Liver (tissue), 9 donors: ENCODE measurements around the gene TSPO. TPM values are rescaled to one million over a fixed set of nuclear protein-coding genes. Genes with fewer than 3 reads are reported as not detected.
"Not testable (repeated sequence)": the region's sequence is repeated elsewhere in the genome, so short reads cannot be mapped to it uniquely, and the experiment has no call there.

ENCODE experiments used
- DNase-seq: peaks from one replicate; pipeline ENCODE4 v3.0.0-alpha.2; 2017; ENCODE audit warnings: low spot score
- H3K27ac ChIP-seq, 2 donors: one replicate each; pipeline ENCODE4 v1.7.0; 2013; ENCODE audit warnings: inconsistent platforms in 2 of 2, low read length in 2 of 2, control low read depth in 1 of 2, low read depth in 1 of 2, mild to moderate bottlenecking in 1 of 2
- H3K27me3 ChIP-seq, 4 donors: one replicate each; pipeline versions ENCODE4 v1.6.1 to v1.7.0; 2013; ENCODE audit warnings: low read length in 3 of 4, inconsistent platforms in 1 of 4, mild to moderate bottlenecking in 1 of 4, moderate library complexity in 1 of 4; ENCODE audit not compliant: control insufficient read depth in 4 of 4, insufficient read depth in 4 of 4
- H3K36me3 ChIP-seq, 4 donors: one replicate each; pipeline versions ENCODE4 v1.6.1 to v1.7.0; 2013; ENCODE audit warnings: low read length in 3 of 4, mild to moderate bottlenecking in 3 of 4, low read depth in 1 of 4, moderate library complexity in 1 of 4; ENCODE audit not compliant: control insufficient read depth in 4 of 4, insufficient read depth in 3 of 4
- H3K4me1 ChIP-seq, 4 donors: one replicate each; pipeline versions ENCODE4 v1.6.1 to v1.7.0; 2013; ENCODE audit warnings: low read length in 3 of 4, mild to moderate bottlenecking in 3 of 4, moderate library complexity in 1 of 4; ENCODE audit not compliant: control insufficient read depth in 4 of 4, insufficient read depth in 4 of 4
- H3K4me3 ChIP-seq, 3 donors: one replicate each; pipeline versions ENCODE4 v1.6.1 to v1.7.0; 2013; ENCODE audit warnings: low read length in 3 of 3, control low read depth in 1 of 3, low read depth in 1 of 3, mild to moderate bottlenecking in 1 of 3
- H3K9ac ChIP-seq, 2 donors: one replicate each; pipeline ENCODE4 v1.7.0; 2013; ENCODE audit warnings: low read length in 2 of 2, mild to moderate bottlenecking in 2 of 2, moderate library complexity in 2 of 2, control low read depth in 1 of 2, low read depth in 1 of 2
- H3K9me3 ChIP-seq, 4 donors: one replicate each; pipeline versions ENCODE4 v1.6.1 to v1.7.0; 2013; ENCODE audit warnings: low read length in 3 of 4; ENCODE audit not compliant: control insufficient read depth in 4 of 4
- ATF3 ChIP-seq: IDR thresholded peaks from 2 replicates; pipeline ENCODE4 v1.6.1; 2016; ENCODE audit warnings: antibody characterized with exemption
- CTCF ChIP-seq: fragments of 150-350 bp; IDR thresholded peaks from 2 replicates; pipeline ENCODE4 v1.5.1; 2017; ENCODE audit warnings: improper control_type of control experiment, low read depth, low read length; ENCODE audit not compliant: missing input control
- EGR1 ChIP-seq, 2 donors: IDR thresholded peaks; 2 replicates each; pipeline ENCODE4 v1.6.1; 2016 to 2018; ENCODE audit warnings: antibody characterized with exemption in 2 of 2, low read depth in 2 of 2
- FOXA1 ChIP-seq: IDR thresholded peaks from 2 replicates; pipeline ENCODE4 v1.6.1; 2016; ENCODE audit warnings: antibody characterized with exemption
- FOXA2 ChIP-seq: IDR thresholded peaks from 2 replicates; pipeline ENCODE4 v1.6.1; 2016; ENCODE audit warnings: antibody characterized with exemption
- GABPA ChIP-seq, 2 donors: IDR thresholded peaks in 1 of 2; conservative IDR thresholded peaks in 1 of 2; 2 replicates each; pipeline ENCODE4 v1.6.1; 2016; ENCODE audit warnings: antibody characterized with exemption in 2 of 2, mild to moderate bottlenecking in 1 of 2, moderate library complexity in 1 of 2
- HNF4G ChIP-seq: IDR thresholded peaks from 2 replicates; pipeline ENCODE4 v1.6.1; 2016; ENCODE audit warnings: antibody characterized with exemption
- JUND ChIP-seq, 2 donors: IDR thresholded peaks; 2 replicates each; pipeline ENCODE4 v1.6.1; 2016; ENCODE audit warnings: antibody characterized with exemption in 2 of 2
- NR2F2 ChIP-seq: IDR thresholded peaks from 2 replicates; pipeline ENCODE4 v1.6.1; 2016; ENCODE audit warnings: antibody characterized with exemption
- RAD21 ChIP-seq, 2 donors: IDR thresholded peaks; 2 replicates each; pipeline ENCODE4 v1.6.1; 2016; ENCODE audit warnings: antibody characterized with exemption in 2 of 2, mild to moderate bottlenecking in 2 of 2
- RXRA ChIP-seq, 2 donors: IDR thresholded peaks; 2 replicates each; pipeline ENCODE4 v1.6.1; 2017 to 2018; ENCODE audit warnings: antibody characterized with exemption in 2 of 2, mild to moderate bottlenecking in 1 of 2
- SP1 ChIP-seq: IDR thresholded peaks from 2 replicates; pipeline ENCODE4 v1.6.1; 2018; ENCODE audit warnings: antibody characterized with exemption, mild to moderate bottlenecking
- YY1 ChIP-seq: IDR thresholded peaks from 2 replicates; pipeline ENCODE4 v1.6.1; 2016; ENCODE audit warnings: antibody characterized with exemption, mild to moderate bottlenecking
- WGBS: extraction: QIAGEN DNeasy Blood & Tissue Kit; methylation state at CpG from one replicate; pipeline ENCODE4 v1.1.7; 2013; 5-methylcytosine and 5-hydroxymethylcytosine counted together
- polyA plus RNA-seq, 2 donors: library from polyadenylated mRNA; stranded (reverse) in 1 of 2; unstranded in 1 of 2; fragments of 200-250 nt in 1 of 2; fragments of >200 nt in 1 of 2; fragmentation: Nextera tagmentation in 1 of 2; extraction: Ambion mirVana in 1 of 2; gene quantifications; one replicate each; pipeline versions ENCODE4 v1.2.1 to v1.2.3, GENCODE V29; 2013 to 2015
- total RNA-seq, 2 donors: library from RNA; depleted of rRNA; stranded (reverse); fragments of >200 nt; gene quantifications; one replicate each; pipeline ENCODE4 v1.2.3, GENCODE V29; 2014
- TF ChIP-seq, protein P1 (sequence below): IDR thresholded peaks from 2 replicates; pipeline ENCODE4 v1.6.1; 2016; ENCODE audit warnings: antibody characterized with exemption
- TF ChIP-seq, protein P2 (sequence below): IDR thresholded peaks from 2 replicates; pipeline ENCODE4 v1.6.1; 2016; ENCODE audit warnings: antibody characterized with exemption, mild to moderate bottlenecking
- donor health status: healthy.
- donor health status: healthy.
- donor health status: healthy.
- donor health status: healthy.
- donor health status: healthy.

The TSPO gene
- total and polyA plus RNA-seq, 4 donors = 27.6 to 61.9 (median 40.2) TPM

DNA sequence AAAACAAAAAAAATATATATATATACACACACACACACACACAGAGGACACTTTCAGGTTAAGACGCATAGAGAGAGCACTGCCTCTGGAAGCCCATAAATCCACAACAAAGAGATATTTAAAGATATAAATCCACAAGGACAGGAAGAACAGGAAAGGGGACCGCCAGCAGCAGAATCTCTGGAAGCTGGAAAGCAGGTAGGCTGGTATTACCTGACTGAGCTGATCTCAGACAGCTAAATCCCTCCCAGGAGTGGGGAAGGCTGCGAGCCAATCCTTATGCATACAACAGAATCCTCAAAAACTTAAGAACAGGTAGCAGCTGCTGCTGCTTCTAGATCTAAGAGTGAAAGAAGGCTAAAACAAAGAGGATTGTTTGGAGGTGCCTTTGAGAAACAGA lies 6.4 kb upstream of the TSPO start:
- no peak overlapping the region for H3K4me3 ChIP-seq
- H3K4me1 ChIP-seq = peaks cover 4 to 13% (median 7%) of the 10 kb centered on the region in 4 donors
- no peak overlapping the region for H3K9ac ChIP-seq
- no peak overlapping the region for H3K27ac ChIP-seq
- TF ChIP-seq GABPA (IDR thresholded peaks at IDR 0.05 in 1 of 2, conservative IDR thresholded peaks at IDR 0.05 in 1 of 2) (no peak), RAD21 (IDR thresholded peaks at IDR 0.05) (no peak), HNF4G (no peak), SP1 (no peak), CTCF (no peak), JUND (IDR thresholded peaks at IDR 0.05) (no peak), EGR1 (IDR thresholded peaks at IDR 0.05; ENCODE audit: low read depth in 2 of 2) (no peak), RXRA (IDR thresholded peaks at IDR 0.05) (no peak), YY1 (no peak), NR2F2 (no peak), FOXA2 (no peak), ATF3 (no peak), FOXA1 (no peak)
- TF ChIP-seq, protein P1, sequence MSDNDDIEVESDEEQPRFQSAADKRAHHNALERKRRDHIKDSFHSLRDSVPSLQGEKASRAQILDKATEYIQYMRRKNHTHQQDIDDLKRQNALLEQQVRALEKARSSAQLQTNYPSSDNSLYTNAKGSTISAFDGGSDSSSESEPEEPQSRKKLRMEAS = no peak
- TF ChIP-seq, protein P2, sequence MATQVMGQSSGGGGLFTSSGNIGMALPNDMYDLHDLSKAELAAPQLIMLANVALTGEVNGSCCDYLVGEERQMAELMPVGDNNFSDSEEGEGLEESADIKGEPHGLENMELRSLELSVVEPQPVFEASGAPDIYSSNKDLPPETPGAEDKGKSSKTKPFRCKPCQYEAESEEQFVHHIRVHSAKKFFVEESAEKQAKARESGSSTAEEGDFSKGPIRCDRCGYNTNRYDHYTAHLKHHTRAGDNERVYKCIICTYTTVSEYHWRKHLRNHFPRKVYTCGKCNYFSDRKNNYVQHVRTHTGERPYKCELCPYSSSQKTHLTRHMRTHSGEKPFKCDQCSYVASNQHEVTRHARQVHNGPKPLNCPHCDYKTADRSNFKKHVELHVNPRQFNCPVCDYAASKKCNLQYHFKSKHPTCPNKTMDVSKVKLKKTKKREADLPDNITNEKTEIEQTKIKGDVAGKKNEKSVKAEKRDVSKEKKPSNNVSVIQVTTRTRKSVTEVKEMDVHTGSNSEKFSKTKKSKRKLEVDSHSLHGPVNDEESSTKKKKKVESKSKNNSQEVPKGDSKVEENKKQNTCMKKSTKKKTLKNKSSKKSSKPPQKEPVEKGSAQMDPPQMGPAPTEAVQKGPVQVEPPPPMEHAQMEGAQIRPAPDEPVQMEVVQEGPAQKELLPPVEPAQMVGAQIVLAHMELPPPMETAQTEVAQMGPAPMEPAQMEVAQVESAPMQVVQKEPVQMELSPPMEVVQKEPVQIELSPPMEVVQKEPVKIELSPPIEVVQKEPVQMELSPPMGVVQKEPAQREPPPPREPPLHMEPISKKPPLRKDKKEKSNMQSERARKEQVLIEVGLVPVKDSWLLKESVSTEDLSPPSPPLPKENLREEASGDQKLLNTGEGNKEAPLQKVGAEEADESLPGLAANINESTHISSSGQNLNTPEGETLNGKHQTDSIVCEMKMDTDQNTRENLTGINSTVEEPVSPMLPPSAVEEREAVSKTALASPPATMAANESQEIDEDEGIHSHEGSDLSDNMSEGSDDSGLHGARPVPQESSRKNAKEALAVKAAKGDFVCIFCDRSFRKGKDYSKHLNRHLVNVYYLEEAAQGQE = no peak
- no peaks in the 10 kb centered on the region for H3K27me3 ChIP-seq
- 90% methylated on average over 3 of the region's 3 CpGs for WGBS
- no peak for DNase-seq
- H3K36me3 ChIP-seq = peaks cover 0 to 6% (median 4%) of the 10 kb centered on the region in 4 donors
- no peaks in the 10 kb centered on the region for H3K9me3 ChIP-seq

DNA sequence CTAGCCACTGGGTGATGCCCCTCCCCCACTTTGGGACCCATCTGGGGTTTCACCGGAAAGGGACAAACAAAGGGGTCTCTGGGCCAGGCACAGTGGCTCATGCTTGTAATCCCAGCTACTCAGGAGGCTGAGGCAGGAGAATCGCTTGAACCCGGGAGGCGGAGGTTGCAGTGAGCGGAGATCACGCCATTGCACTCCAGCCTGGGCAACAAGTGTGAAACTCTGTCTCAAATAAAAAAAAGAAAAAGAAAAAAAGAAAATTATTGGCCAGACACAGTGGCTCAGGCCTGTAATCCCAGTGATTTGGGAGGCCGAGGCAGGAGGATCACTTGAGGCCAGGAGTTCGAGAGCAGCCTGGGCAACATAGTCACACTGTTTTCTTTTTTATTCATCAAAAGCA lies 6.0 kb upstream of the TSPO start:
- H3K27me3 ChIP-seq, DNase-seq, H3K9ac ChIP-seq, H3K4me3 ChIP-seq, H3K36me3 ChIP-seq, H3K9me3 ChIP-seq, H3K27ac ChIP-seq: not testable (repeated sequence)
- WGBS = 92% methylated on average over 8 of the region's 8 CpGs
- peaks cover 4 to 13% (median 7%) of the 10 kb centered on the region in 4 donors for H3K4me1 ChIP-seq

DNA sequence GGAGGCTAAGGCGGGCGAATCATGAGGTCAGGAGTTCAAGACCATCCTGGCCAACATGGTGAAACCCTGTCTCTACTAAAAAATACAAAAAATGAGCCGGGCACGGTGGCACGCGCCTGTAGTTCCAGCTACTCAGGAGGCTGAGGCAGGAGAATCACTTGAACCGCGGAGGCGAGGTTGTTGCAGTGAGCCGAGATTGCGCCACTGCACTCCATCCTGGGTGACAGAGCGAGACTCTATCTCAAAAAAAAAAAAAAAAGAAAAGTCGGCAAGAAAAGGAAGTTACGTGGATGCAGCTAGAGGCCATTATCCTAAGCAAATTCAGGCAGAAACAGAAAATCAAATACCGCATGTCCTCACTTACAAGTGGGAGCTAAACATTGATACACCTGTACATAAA lies 5.0 kb upstream of the TSPO start:
- 85% methylated on average over 15 of the region's 15 CpGs for WGBS
- not testable (repeated sequence) for H3K9me3 ChIP-seq, H3K36me3 ChIP-seq, H3K27me3 ChIP-seq, H3K9ac ChIP-seq, H3K27ac ChIP-seq, DNase-seq, H3K4me3 ChIP-seq
- H3K4me1 ChIP-seq = peaks cover 4 to 18% (median 10%) of the 10 kb centered on the region in 4 donors
